HEK293 (cell line): ENCODE results near the gene C5orf15.

Experiments
- CTCF ChIP-seq: fragments of 450-650 bp; formaldehyde crosslinking; IDR thresholded peaks from 2 replicates; pipeline ENCODE4 v1.5.1; 2016; ENCODE audit warnings: missing biosample characterization, missing genetic modification characterization
- ELK4 ChIP-seq: IDR thresholded peaks from 2 replicates; pipeline ENCODE4 v1.6.1; 2011; ENCODE audit warnings: mild to moderate bottlenecking, low read depth, low read length, borderline replicate concordance
- MZF1 ChIP-seq: fragments of 450-650 bp; formaldehyde crosslinking; IDR thresholded peaks from 2 replicates; pipeline ENCODE4 v1.5.1; 2017; ENCODE audit warnings: missing biosample characterization, missing genetic modification characterization, borderline replicate concordance
- ZNF239 ChIP-seq: fragments of 450-650 bp; formaldehyde crosslinking; IDR thresholded peaks from 2 replicates; pipeline ENCODE4 v1.5.1; 2016; ENCODE audit warnings: missing biosample characterization, missing genetic modification characterization
- ZNF518A ChIP-seq: fragments of 450-650 bp; formaldehyde crosslinking; conservative IDR thresholded peaks from 2 replicates; pipeline ENCODE4 v1.5.1; 2016; ENCODE audit warnings: low read depth, missing biosample characterization, missing genetic modification characterization

- TF ChIP-seq CTCF (tag by site-specific recombination) (peak; percentile 35; the same call in 1 of the 2 replicates), ZNF239 (tag by site-specific recombination) (no peak), MZF1 (tag by site-specific recombination) (no peak), ZNF518A (tag by site-specific recombination) (no peak), ELK4 (no peak)
These were observed 28.3 kb upstream of the C5orf15 start for GRCh38 chr5:133996683-133997252.
